Ascending aorta (tissue), 2 donors: Measurements from ENCODE around the gene OTUD3. TPM values are rescaled to one million over a fixed set of nuclear protein-coding genes. Genes with fewer than 3 reads are reported as not detected.
"Not testable (repeated sequence)": the region's sequence is repeated elsewhere in the genome, so short reads cannot be mapped to it uniquely, and the experiment has no call there.

Source experiments
- DNase-seq, 2 donors: peaks; one replicate each; pipeline ENCODE4 v3.0.0-alpha.2; 2019; ENCODE audit warnings: low spot score in 2 of 2
- H3K27ac ChIP-seq, 2 donors: fragments of 200-600 bp; sonication (generic); one replicate each; pipeline ENCODE4 v1.5.1; 2016 to 2017; ENCODE audit warnings: mild to moderate bottlenecking in 1 of 2
- H3K27me3 ChIP-seq: fragments of 200-600 bp; sonication (generic); one replicate; pipeline ENCODE4 v1.5.1; 2017
- H3K36me3 ChIP-seq, 2 donors: fragments of 200-600 bp; sonication (generic); one replicate each; pipeline ENCODE4 v1.5.1; 2016
- H3K4me1 ChIP-seq, 2 donors: fragments of 200-600 bp; sonication (generic); one replicate each; pipeline ENCODE4 v1.5.1; 2016 to 2017; ENCODE audit warnings: mild to moderate bottlenecking in 1 of 2
- H3K4me3 ChIP-seq, 2 donors: fragments of 200-600 bp; sonication (generic); one replicate each; pipeline ENCODE4 v1.5.1; 2016 to 2017; ENCODE audit warnings: mild to moderate bottlenecking in 1 of 2
- H3K9me3 ChIP-seq, 2 donors: fragments of 200-600 bp; sonication (generic); one replicate each; pipeline ENCODE4 v1.5.1; 2016
- CTCF ChIP-seq, 3 experiments: fragments of 200-600 bp in 2 of 3; fragments of 450-650 bp in 1 of 3; sonication (generic) in 2 of 3; IDR thresholded peaks; one replicate each; pipeline ENCODE4 v1.5.1; 2016 to 2019; ENCODE audit warnings: antibody characterized with exemption in 3 of 3, mild to moderate bottlenecking in 1 of 3, moderate library complexity in 1 of 3
- intact Hi-C: fragments of 100-400 bp; cut with DNase I; formaldehyde crosslinking; loops from one replicate; pipeline ENCODE4 v1.15.1; 2023
- total RNA-seq: library from RNA; depleted of rRNA; stranded (reverse); fragments of >200 nt; gene quantifications from one replicate; pipeline ENCODE4 v1.1.0, GENCODE V29; 2016

OTUD3 gene
- total RNA-seq, 1 donor from 2014 or later = 1.9 TPM

GRCh38 chr1:19845555-19845954 lies 36.6 kb upstream of the OTUD3 start:
- intact Hi-C loops = no loop called here
- no peak for TF ChIP-seq CTCF (IDR thresholded peaks at IDR 0.05)
- no peak for DNase-seq
- H3K9me3 ChIP-seq = no peaks in the 10 kb centered on the region
- H3K4me3 ChIP-seq = no peak overlapping the region
- H3K27me3 ChIP-seq = no peaks in the 10 kb centered on the region
- H3K36me3 ChIP-seq = no peaks in the 10 kb centered on the region
- no peak overlapping the region for H3K27ac ChIP-seq
- H3K4me1 ChIP-seq = no peaks in the 10 kb centered on the region

GRCh38 chr1:19846338-19846737 lies 35.9 kb upstream of the OTUD3 start:
- no peaks in the 10 kb centered on the region for H3K36me3 ChIP-seq
- H3K4me1 ChIP-seq = no peaks in the 10 kb centered on the region
- H3K27ac ChIP-seq = no peak overlapping the region
- no peaks in the 10 kb centered on the region for H3K9me3 ChIP-seq
- DNase-seq = no peak
- no peaks in the 10 kb centered on the region for H3K27me3 ChIP-seq
- no peak overlapping the region for H3K4me3 ChIP-seq
- no peak for TF ChIP-seq CTCF (IDR thresholded peaks at IDR 0.05)
- intact Hi-C loops = no loop called here

GRCh38 chr1:19847334-19847733 lies 34.9 kb upstream of the OTUD3 start:
- H3K4me1 ChIP-seq, H3K27me3 ChIP-seq, intact Hi-C loops, H3K36me3 ChIP-seq, H3K4me3 ChIP-seq, H3K9me3 ChIP-seq, DNase-seq, H3K27ac ChIP-seq: not testable (repeated sequence)

GRCh38 chr1:19849307-19849706 lies 32.9 kb upstream of the OTUD3 start:
- intact Hi-C loops, H3K4me3 ChIP-seq, H3K27me3 ChIP-seq, H3K36me3 ChIP-seq, DNase-seq, H3K9me3 ChIP-seq, H3K4me1 ChIP-seq, H3K27ac ChIP-seq: not testable (repeated sequence)

GRCh38 chr1:19850214-19850613 lies 32.0 kb upstream of the OTUD3 start:
- Histone ChIP-seq H3K27me3 (no peaks in the 10 kb centered on the region), H3K4me1 (no peaks in the 10 kb centered on the region), H3K4me3 (no peak overlapping the region), H3K27ac (no peak overlapping the region), H3K9me3 (no peaks in the 10 kb centered on the region), H3K36me3 (no peaks in the 10 kb centered on the region)
- intact Hi-C loops = no loop called here
- no peak for DNase-seq
- TF ChIP-seq CTCF (IDR thresholded peaks at IDR 0.05) = no peak

- TF ChIP-seq CTCF (IDR thresholded peaks at IDR 0.05) = no peak
- intact Hi-C loops = no loop called here
- Histone ChIP-seq H3K9me3 (no peaks in the 10 kb centered on the region), H3K4me1 (no peaks in the 10 kb centered on the region), H3K36me3 (no peaks in the 10 kb centered on the region), H3K27ac (no peak overlapping the region), H3K27me3 (no peaks in the 10 kb centered on the region), H3K4me3 (no peak overlapping the region)
- no peak for DNase-seq
Measured at GRCh38 chr1:19852036-19852435, 30.2 kb upstream of the OTUD3 start.

GRCh38 chr1:19854866-19855265 lies 27.3 kb upstream of the OTUD3 start:
- no peaks in the 10 kb centered on the region for H3K4me1 ChIP-seq
- DNase-seq = no peak
- no peak overlapping the region for H3K27ac ChIP-seq
- no peak overlapping the region for H3K4me3 ChIP-seq
- no peaks in the 10 kb centered on the region for H3K27me3 ChIP-seq
- intact Hi-C loops = no loop called here
- H3K36me3 ChIP-seq = no peaks in the 10 kb centered on the region
- no peak for TF ChIP-seq CTCF (IDR thresholded peaks at IDR 0.05)
- no peaks in the 10 kb centered on the region for H3K9me3 ChIP-seq
